Measurements from ENCODE around the gene EMID1.
A peak's percentile ranks its signal among the peaks of the same experiment; 100 is the strongest.

The EMID1 gene

GRCh38 chr22:29193021-29193420, 12.7 kb upstream of the EMID1 start:
- peaks cover 37% of the 10 kb centered on the region for H3K4me1 ChIP-seq (ENCODE audit: insufficient read depth, low read length, poor library complexity, severe bottlenecking)
- H3K27me3 ChIP-seq (ENCODE audit: insufficient read depth, low read length, poor library complexity, severe bottlenecking) = no peaks in the 10 kb centered on the region
- no peaks in the 10 kb centered on the region for H3K9me2 ChIP-seq (replicated peaks; ENCODE audit: low read depth, low read length)
- no peak overlapping the region for H2AFZ ChIP-seq (ENCODE audit: low read length)
- TF ChIP-seq, protein P1, sequence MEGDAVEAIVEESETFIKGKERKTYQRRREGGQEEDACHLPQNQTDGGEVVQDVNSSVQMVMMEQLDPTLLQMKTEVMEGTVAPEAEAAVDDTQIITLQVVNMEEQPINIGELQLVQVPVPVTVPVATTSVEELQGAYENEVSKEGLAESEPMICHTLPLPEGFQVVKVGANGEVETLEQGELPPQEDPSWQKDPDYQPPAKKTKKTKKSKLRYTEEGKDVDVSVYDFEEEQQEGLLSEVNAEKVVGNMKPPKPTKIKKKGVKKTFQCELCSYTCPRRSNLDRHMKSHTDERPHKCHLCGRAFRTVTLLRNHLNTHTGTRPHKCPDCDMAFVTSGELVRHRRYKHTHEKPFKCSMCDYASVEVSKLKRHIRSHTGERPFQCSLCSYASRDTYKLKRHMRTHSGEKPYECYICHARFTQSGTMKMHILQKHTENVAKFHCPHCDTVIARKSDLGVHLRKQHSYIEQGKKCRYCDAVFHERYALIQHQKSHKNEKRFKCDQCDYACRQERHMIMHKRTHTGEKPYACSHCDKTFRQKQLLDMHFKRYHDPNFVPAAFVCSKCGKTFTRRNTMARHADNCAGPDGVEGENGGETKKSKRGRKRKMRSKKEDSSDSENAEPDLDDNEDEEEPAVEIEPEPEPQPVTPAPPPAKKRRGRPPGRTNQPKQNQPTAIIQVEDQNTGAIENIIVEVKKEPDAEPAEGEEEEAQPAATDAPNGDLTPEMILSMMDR (conservative IDR thresholded peaks at IDR 0.05; ENCODE audit: low read length) = no peak
- TF ChIP-seq EZH2phosphoT487 (IDR thresholded peaks at IDR 0.05; ENCODE audit: borderline replicate concordance) = no peak
- no peak overlapping the region for H3K9ac ChIP-seq (ENCODE audit: low read depth, low read length, poor library complexity, severe bottlenecking)
- no peaks in the 10 kb centered on the region for H3K36me3 ChIP-seq (ENCODE audit: insufficient read depth, low read length)
- no peak overlapping the region for H3K4me3 ChIP-seq (ENCODE audit: low read length, poor library complexity, severe bottlenecking)
- H3K9me3 ChIP-seq (ENCODE audit: insufficient read depth, low read depth, low read length) = 0 out of 2 replicates have a peak, but pooled peaks cover 3% of the 10 kb centered on the region
- H3F3A ChIP-seq (ENCODE audit: low read depth) = peaks cover 6% of the 10 kb centered on the region
- H3K4me2 ChIP-seq (ENCODE audit: low read depth, low read length, poor library complexity, severe bottlenecking) = no peak overlapping the region
- peaks cover 10% of the 10 kb centered on the region; the same call in 1 of the 2 replicates for H3K79me2 ChIP-seq (ENCODE audit: insufficient read depth, low read length)
- H4K20me1 ChIP-seq (ENCODE audit: insufficient read depth, low read length, poor library complexity, severe bottlenecking) = no peaks in the 10 kb centered on the region

DNA sequence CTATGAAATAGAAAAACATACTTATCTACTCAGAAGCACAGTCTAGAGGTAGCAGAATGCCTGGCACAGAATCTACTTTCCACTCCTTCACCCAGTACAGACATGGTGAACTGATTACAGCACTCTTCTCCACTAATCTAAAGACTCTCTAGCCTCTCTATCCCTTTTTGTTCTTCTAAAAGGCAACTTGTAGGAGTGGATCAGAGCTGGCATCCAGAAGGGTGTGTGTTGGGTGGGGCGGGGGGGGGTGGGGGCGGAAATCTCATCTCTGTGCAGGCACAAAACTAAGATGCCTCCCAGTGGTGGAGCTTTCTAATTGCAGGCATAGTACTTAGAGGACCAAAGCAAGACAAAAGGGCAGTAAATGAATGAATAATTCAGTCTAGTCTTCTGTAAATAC, 11.5 kb upstream of the EMID1 start:
- Histone ChIP-seq H3K36me3 (ENCODE audit: insufficient read depth, low read length) (no peaks in the 10 kb centered on the region), H4K20me1 (ENCODE audit: insufficient read depth, low read length, poor library complexity, severe bottlenecking) (no peaks in the 10 kb centered on the region), H3F3A (ENCODE audit: low read depth) (peaks cover 6% of the 10 kb centered on the region), H3K9ac (ENCODE audit: low read depth, low read length, poor library complexity, severe bottlenecking) (no peak overlapping the region), H3K27me3 (ENCODE audit: insufficient read depth, low read length, poor library complexity, severe bottlenecking) (no peaks in the 10 kb centered on the region), H3K9me3 (ENCODE audit: insufficient read depth, low read depth, low read length) (0 out of 2 replicates have a peak, but pooled peaks cover 3% of the 10 kb centered on the region), H3K79me2 (ENCODE audit: insufficient read depth, low read length) (peaks cover 15% of the 10 kb centered on the region; the same call in 1 of the 2 replicates), H3K4me2 (ENCODE audit: low read depth, low read length, poor library complexity, severe bottlenecking) (peak overlapping the region; percentile 76), H3K9me2 (replicated peaks; ENCODE audit: low read depth, low read length) (no peaks in the 10 kb centered on the region), H3K4me3 (ENCODE audit: low read length, poor library complexity, severe bottlenecking) (no peak overlapping the region), H2AFZ (ENCODE audit: low read length) (no peak overlapping the region), H3K4me1 (ENCODE audit: insufficient read depth, low read length, poor library complexity, severe bottlenecking) (peaks cover 40% of the 10 kb centered on the region)
- TF ChIP-seq, protein P1 (conservative IDR thresholded peaks at IDR 0.05; ENCODE audit: low read length) = peak; percentile 36
- no peak for TF ChIP-seq EZH2phosphoT487 (IDR thresholded peaks at IDR 0.05; ENCODE audit: borderline replicate concordance)

- H3K9me3 ChIP-seq (ENCODE audit: insufficient read depth, low read depth, low read length) = 0 out of 2 replicates have a peak, but pooled peaks cover 3% of the 10 kb centered on the region
- peaks cover 49% of the 10 kb centered on the region for H3K4me1 ChIP-seq (ENCODE audit: insufficient read depth, low read length, poor library complexity, severe bottlenecking)
- H3K9ac ChIP-seq (ENCODE audit: low read depth, low read length, poor library complexity, severe bottlenecking) = peak overlapping the region; percentile 77
- peak overlapping the region; percentile 76 for H3K4me2 ChIP-seq (ENCODE audit: low read depth, low read length, poor library complexity, severe bottlenecking)
- H2AFZ ChIP-seq (ENCODE audit: low read length) = peak overlapping the region; percentile 62
- TF ChIP-seq EZH2phosphoT487 (IDR thresholded peaks at IDR 0.05; ENCODE audit: borderline replicate concordance) = no peak
- TF ChIP-seq, protein P1 (conservative IDR thresholded peaks at IDR 0.05; ENCODE audit: low read length) = peak; percentile 42
- no peaks in the 10 kb centered on the region for H3K27me3 ChIP-seq (ENCODE audit: insufficient read depth, low read length, poor library complexity, severe bottlenecking)
- H4K20me1 ChIP-seq (ENCODE audit: insufficient read depth, low read length, poor library complexity, severe bottlenecking) = no peaks in the 10 kb centered on the region
- H3K9me2 ChIP-seq (replicated peaks; ENCODE audit: low read depth, low read length) = no peaks in the 10 kb centered on the region
- peak overlapping the region; percentile 62 for H3K4me3 ChIP-seq (ENCODE audit: low read length, poor library complexity, severe bottlenecking)
- H3K79me2 ChIP-seq (ENCODE audit: insufficient read depth, low read length) = peaks cover 22% of the 10 kb centered on the region; the same call in 1 of the 2 replicates
- peaks cover 6% of the 10 kb centered on the region for H3F3A ChIP-seq (ENCODE audit: low read depth)
- H3K36me3 ChIP-seq (ENCODE audit: insufficient read depth, low read length) = no peaks in the 10 kb centered on the region
Measured at GRCh38 chr22:29195118-29195963, 10.4 kb upstream of the EMID1 start.

Measured in Loucy (cell line).